Stimulated activated CD8-positive, alpha-beta memory T cell treated with anti-CD3 and anti-CD28 coated beads, Interleukin-4, amount 100 ng/mL, for 4 hours (primary cell): ENCODE data around the gene RNF126.
"Not testable (repeated sequence)": the region's sequence is repeated elsewhere in the genome, so short reads cannot be mapped to it uniquely, and the experiment has no call there.

Experiments used
- DNase-seq, 2 donors: peaks; one replicate each; pipeline ENCODE4 v3.0.0-alpha.2; 2020; ENCODE audit warnings: low read depth in 2 of 2, low spot score in 1 of 2

The RNF126 gene

DNA sequence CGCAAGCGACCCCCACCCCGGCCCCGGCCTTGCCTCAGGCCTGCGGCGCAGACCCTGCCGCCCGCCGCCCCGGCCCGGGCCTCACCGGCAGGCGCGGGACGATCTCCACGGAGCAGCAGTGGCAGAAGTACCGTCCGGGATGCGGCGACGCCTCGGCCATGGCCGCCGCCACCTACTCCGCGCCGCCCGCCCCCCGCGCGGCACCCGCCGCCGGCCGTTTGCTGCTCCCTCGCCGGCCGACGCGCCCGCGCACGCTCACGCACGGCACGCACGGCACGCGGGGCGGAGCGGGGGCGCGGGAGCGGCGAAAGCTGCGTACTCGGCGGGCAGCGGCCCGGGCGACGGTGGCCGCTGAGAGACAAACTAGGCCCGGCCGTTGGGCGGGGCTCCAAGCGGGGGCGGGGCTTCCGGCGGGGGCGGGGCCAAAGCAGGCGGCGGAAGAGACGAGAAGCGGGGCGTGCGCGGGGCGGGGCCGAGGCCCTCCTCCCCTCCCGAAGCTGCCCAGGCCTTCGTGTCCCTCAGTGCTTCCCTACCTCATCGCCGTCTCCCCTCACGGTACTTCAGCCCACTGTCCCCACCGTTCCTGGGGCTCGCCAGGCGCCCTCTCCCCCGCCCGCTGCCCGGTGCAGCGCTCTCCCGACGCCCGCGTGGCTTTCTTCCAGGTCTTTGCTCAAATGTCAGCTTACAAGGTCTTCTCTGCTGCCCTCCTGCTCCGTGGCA, at the start of gene RNF126:
Gene RNF126 (minus strand): TSS at position 253 of the 720 bp plus-strand sequence. CDS start 93 bp downstream, at position 160.
- DNase-seq, result peak; percentile 90 to 93

DNA sequence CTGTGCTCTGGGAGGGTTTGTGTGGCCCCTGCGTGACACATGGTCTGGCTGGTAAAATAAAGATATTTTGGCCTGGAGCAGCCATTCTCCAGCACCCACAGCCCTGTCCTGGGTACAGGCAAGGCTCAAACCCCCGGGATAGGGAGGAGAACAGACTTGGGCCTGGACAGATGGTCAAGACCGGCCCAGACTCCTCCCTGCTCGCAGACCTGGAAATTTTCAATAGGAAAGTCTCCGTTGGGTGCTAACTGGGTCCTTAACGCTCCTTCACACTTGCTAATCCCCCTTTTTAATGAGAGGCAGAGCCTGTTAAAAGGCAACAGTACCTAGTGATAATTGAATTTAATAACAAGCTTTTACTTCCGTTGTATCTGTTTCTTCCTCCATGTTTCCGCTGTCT, 48.2 kb upstream of the RNF126 start:
- no peak for DNase-seq

DNA sequence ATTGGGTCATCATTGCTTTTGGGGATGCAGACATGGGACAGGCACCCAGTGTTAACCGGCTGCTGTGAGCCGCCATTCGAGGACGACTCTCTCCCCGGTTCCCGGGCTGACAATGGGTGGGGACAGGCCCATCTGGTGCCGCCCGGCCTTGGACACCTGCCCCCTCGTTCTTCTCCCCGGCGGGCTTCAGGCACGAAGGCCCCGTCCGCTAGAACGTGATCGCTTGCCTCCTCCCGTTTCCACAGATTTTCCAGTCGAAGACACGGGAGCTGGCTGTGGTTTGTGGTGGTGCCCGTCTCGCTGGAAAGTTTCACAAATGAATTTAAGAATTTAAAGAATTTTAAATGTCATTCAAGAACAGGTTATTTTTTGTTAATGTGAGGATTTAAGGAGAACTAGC, 47.8 kb upstream of the RNF126 start:
- no peak for DNase-seq

DNA sequence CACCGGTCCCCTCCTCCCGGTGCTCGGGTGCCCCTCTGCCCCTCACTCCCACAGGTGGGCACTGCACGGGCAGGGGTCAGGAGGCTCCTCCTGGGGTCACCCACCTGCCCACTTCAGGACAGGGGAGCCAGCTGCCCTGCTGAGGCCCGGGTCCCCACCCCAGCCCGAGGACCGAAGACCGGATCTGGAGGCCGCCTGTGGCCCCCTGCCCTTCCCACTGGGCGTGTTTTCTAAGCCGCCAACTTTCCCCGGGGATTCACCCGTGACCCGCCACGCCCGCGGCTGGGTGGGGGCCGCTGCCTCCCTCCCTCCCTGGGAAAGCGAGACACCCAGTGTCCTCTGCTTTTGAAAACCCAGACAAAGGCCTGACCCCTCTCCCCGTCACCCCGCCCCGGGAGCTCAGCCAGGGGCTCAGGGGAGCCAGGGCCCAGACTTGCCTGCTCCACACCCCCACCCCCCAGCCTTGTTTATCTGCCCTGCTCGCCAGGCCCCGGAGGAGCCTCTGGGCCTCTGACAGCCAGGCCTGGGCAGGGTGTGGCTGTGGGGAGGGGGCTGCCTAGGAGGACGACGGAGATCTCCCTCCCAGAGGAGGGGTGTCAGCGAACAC, 47.1 kb upstream of the RNF126 start:
- no peak for DNase-seq

DNA sequence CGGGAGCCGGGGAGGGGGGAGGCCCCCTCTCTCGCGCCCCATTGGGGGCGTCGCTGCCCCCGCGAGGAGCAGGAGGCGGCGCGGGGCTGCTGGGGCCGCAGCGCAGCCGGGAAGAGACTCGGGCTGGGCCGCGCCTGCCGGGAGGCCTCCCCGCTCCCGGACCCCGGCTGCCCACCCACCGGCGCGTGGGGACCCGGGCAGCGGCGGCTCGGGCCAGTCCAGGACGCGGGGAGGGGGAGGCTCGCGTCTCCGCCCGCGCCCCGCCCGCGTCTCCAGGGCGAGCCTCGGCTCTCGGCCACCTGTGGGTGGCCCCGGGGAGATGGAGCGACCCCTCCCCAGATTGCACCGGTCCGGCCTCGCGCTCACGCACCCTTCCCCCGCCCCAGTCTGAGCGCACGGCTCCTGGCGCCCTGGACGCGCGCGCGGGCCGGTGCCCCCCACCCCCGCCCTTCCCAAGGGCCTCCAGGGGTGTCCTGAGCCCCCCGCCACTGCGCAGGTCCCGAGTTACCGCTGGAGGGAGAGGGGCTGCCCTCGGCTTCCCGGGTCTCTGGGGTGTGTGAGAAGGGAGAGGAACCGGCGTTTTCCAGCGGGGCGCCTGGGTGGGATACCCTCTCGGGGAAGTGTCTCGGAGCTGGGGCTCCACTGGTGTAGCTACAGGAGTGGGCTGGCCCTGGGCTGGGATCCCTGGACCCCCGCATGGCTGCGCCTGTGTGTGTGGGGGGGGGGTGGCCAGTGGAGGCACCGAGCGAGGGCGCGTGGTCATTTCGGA, 46.4 kb upstream of the RNF126 start:
- DNase-seq, result no peak

DNA sequence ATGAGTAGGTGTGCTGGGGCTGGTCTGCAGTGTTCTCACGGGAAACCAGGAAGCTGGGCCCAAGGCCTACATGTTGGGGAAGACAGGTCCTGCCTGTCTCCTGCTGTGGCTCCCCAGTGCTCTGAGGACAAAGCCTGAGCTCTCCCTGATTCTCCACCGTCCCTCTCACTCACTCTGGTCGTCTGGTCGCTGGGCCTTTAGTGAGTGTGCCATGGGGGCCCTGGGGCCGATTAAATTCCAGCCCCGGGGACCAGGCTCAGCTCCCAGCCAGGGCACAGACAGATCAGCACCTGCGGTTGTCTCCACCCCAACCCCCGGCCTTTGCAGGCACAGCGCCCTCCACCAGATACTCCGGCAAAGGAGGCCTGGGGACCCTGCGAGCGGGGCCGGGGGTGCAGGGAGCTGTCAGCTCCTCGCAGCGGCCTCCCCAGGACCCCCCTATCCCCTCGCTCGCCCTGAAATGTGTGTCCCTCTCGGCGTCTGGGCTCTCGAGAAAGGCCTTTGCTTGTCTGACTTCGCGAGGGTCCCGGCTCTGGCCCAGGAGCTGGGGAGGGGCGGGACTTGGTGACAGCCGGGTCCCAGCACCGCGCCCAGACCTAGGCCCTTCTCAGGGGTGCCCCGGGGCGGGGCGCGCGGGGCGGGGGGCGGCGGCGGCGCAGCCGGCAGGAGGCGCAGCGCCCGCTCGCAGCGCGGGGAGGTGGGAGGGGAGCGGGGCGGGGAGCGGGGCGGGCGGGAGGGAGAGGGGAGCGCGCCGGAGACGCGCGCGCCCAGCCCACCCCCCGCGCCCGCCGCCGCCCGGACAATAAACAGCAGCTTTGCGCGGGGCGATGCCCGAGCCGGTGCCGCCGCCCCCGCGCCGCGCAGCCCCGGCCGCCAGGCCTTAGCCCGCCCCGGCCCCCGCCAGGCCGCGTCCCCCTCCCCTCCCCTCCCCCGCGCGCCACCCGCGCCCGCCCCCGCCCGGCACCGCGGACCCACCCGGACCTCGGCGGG, 45.4 kb upstream of the RNF126 start, which contains the start of gene PALM:
Gene PALM (plus strand): TSS at position 782 of the 990 bp plus-strand sequence. CDS start 212 bp downstream, outside the sequence.
- DNase-seq, result no peak

DNA sequence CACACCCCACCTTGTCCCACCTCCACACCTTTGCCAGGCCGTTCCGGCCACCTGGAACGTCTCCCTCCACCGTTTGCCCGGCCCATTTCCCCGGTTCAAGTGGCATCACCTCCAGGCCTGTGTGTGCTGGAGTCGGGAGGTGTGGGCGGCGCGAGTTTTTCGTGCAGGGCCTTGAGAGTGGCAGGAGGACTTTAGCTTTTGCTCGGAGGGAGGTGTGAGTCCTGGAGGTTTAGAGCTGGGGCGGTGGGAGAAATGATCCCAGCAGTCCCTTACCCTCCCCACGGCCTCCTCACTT, 41.4 kb upstream of the RNF126 start:
- DNase-seq, result no peak

DNA sequence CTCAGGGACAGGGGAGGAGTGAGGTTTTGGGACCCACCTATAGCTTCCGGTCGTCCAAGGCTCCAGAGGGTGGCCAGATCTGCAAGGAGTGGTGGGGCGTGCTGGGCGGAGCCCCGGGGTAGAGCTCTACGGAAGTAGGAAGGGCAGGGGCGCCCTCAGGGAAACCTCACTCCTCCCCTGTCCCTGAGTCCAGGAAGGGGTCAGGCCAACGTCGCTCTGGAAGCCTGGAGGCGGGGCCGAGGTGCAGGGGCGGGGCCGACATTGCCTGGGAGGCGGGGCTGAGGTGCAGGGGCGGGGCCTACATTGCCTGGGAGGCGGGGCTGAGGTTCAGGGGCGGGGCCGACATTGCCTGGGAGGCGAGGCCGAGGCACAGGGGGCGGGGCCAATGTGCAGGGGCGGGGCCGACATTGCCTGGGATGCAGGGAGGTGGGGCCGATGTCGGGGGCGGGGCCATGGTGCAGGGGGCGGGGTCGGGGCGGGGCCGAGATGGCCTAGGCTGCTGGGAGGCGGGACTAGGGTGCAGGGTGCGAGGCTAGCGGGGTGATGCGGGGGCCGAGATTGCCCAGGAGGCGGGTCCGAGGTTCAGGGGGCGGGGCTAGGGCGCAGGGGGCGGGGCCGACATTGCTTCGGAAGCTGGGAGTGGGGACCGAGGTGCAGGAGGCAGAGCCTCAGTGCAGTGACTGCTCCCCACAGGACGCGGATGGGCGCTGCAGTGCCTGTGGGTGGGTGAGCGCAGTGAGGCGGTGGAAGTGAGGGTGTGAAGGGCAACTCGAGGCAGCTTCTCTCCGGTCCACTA, 40.8 kb upstream of the RNF126 start:
- DNase-seq, result no peak

DNA sequence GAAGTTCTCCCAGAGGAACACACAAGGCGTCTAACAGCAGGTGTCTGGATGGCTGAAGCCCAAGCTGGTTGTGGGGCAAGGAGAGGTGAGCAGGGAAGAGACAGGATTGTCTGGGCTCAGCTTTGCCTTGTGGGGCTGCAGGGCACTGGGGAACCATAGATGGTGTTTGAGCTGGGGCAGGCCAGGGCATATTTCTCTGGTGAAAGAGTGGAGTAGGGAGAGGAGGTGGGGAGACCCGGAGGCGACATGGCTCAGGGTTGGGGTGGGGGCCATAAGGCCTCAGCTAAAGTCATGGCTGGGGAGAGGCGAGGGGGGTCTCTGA, 40.3 kb upstream of the RNF126 start:
- DNase-seq, result no peak

DNA sequence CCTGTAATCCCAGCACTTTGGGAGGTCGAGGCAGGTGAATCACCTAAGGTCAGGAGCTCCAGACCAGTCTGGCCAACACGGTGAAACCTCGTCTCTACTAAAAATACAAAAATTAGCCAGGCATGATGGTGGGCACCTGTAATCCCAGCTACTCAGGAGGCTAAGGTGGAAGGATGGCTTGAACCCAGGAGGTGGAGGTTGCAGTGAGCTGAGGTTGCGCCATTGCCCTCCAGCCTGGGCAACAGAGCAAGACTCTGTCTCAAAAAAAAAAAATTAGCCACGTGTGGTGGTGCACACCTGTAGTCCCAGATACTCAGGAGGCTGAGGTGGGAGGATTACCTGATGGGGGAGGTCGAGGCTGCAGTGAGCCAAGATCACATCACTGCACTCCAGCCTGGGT, 39.8 kb upstream of the RNF126 start:
- DNase-seq, result not testable (repeated sequence)

DNA sequence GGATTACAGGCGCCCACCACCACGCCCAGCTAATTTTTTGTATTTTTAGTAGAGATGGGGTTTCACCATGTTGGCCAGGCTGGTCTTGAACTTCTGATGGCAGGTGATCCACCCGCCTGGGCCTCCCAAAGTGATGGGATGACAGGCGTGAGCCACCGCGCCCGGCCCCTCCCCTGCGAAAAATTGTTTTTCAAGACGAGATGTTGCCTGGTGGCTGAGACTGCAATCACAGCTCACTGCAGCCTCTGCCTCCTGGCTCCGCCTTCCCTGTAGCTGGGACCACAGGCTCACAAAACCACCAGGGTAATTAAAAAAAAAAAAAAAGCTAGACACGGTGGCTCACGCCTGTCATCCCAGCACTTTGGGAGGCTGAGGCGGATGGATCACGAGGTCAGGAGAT, 36.9 kb upstream of the RNF126 start:
- DNase-seq, result not testable (repeated sequence)

DNA sequence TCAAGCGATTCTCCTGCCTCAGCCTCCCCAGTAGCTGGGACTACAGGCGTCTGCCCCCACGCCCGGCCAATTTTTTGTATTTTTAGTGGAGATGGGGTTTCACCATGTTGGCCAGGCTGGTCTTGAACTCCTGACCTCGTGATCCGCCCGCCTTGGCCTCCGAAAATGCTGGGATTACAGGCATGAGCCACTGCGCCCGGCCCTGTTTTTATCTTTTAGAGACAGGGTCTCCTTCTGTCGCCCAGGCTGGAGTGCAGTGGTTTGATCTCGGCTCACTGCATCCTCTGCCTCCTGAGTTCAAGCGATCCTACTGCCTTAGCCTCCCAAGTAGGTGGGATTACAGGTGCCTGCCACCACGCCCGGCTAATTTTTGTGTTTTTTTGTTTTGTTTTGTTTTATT, 35.5 kb upstream of the RNF126 start:
- DNase-seq, result not testable (repeated sequence)

DNA sequence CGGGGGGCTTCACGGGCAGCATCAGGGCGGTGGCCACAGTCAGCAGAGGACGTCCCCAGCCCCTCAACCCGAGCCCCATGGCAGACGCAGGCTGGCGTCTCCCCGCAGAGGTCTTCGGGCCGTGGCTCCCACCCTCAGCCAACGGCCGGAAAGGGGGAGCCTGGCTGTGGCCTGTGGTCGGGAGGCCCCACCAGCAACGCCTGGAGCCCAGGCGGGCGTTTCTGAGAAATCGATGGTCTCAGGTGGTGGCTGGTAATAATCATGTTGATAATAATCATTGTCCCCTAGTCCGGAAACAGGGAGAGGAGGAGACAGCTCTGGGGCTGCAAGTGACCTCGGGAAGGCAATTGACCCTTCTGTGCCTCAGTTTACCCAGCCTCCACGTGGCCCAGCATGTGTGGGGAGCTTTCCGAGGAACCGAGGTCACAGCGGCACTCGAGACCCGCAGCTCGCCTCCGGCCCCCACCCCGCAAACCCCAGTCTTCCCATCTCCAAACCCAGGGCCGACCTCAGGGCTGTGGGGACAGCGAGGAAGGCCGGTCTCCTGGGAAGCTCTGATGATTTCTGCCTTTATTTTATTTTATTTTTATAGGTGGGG, 32.4 kb upstream of the RNF126 start, which contains the start of gene PRSS57:
Gene PRSS57 (minus strand): TSS at position 101 of the 598 bp plus-strand sequence. CDS start 22 bp downstream, at position 79.
- no peak for DNase-seq

DNA sequence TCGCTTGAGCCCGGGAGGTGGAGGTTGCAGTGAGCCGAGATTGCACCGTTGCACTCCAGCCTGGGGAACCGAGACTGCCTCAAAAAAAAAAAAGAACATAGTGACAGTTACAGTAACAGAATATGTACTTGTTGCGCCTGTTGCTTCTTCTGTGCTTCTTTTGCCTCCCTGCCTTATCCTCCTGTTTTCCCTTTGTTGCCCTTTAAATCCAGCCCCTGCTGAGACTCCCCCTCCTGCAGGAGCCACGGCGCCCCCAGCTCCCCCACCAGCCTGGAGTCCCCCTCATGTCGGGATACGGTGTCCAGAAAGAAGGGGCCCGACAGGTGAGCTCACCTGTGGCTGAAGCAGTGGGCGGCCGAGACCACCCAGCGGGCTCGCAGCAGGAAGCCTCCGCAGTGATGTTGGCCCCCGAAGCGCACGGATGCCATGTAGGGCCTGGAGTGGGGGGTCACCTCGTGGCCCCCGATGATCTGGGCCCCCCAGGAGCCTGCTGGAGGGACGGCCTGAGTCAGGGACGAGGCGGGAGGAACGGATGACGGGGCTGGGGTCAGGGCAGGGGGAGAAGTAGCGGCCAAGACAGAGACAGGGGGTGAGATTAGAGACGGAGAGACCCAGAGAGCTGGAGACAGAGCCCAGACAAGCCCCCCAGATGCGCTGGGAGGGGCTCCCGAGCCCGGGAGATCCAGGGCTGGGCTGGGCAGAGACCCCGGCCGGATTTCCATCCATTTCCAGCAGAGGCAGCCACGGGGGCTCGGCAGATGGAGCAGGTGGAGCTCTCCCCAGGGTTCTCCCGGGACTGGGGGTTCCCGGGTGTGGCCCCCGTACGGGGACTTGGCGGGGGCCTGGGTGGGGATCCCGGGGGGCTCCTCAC, 31.7 kb upstream of the RNF126 start:
- no peak for DNase-seq

DNA sequence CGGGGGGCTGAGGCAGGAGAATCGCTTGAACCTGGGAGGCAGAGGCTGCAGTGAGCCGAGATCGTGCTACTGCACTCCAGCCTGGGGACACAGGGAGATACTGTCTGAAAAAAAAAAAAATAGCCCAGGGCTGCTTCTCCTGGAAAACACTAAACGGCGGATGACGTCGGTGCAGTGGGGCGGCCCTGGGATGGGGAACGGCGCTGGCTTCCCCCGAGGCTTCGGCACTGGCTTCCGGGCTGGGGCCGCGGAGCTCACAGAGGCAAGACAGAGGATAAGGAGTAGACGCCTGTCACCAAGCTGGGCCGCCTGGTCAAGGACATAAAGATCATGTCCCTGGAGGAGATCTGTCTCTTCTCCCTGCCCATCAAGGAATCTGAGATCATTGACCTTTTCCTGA, 27.2 kb upstream of the RNF126 start:
- no peak for DNase-seq

DNA sequence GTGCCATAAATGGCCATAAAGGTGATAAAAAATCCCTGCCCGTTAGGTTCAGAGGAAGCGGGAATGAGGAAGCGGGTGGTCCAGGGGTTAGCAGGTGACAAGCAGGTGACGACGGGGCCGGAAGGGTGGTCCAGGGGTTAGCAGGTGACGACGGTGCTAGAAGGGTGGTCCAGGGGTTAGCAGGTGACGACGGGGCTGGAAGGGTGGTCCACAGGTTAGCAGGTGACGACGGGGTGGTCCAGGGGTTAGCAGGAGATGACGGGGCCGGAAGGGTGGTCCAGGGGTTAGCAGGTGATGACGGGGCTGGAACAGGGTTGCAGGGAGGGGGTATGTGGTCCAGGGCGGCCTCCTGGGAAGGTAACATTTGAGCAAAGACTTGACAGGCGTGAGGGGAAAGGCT, 26.0 kb upstream of the RNF126 start:
- no peak for DNase-seq

DNA sequence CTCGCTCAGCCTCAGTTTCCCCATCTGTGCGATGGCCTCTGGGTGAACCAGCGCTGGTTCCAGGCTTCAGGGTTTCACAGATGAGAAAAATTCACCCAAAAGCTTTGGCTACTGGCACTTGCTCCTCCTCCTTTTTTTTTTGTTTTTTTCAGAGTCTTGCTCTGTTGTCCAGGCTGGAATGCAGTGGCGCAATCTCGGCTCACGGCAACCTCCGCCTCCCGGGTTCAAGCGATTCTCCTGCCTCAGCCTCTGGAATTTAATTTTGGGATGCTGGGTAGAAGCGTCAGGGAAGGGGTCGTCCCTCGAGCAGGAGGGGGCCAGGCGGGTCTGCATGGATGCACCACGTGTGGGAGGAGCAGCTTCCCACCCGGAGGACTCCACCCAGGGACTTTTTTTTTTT, 25.2 kb upstream of the RNF126 start:
- no peak for DNase-seq

DNA sequence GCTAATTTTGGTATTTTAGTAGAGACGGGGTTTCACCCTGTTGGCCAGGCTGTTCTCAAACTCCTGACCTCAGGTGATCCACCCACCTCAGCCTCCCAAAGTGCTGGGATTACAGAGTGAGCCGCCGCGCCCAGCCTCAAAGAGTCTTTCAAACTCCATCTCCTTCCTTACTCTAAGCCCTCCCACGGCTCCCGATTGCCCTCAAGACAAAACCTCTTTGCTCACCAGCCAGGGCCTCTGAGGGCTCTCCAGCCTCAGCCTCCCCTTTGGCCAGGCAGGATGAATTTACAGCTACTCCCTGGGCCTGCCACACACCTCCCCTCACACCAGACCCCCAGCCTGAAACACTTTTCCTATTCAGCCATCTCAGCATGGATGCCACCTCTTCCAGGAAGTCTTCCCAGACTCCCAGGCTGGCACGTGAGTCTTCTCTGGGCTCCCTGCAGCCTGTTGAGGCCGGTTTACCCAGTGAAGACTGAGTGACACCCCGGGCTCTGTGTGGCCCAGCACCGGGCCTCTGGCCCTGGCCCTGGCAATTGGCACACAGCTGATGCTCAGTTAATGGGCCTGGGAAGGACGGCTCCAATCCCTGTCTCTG, 24.7 kb upstream of the RNF126 start:
- DNase-seq, result no peak
